ENCODE data around the gene ARHGAP22. TPM values are rescaled to one million over a fixed set of nuclear protein-coding genes. Genes with fewer than 3 reads are reported as not detected.

The ARHGAP22 gene
- total RNA-seq, 1 experiment from 2014 or later = 9.9 TPM

DNA sequence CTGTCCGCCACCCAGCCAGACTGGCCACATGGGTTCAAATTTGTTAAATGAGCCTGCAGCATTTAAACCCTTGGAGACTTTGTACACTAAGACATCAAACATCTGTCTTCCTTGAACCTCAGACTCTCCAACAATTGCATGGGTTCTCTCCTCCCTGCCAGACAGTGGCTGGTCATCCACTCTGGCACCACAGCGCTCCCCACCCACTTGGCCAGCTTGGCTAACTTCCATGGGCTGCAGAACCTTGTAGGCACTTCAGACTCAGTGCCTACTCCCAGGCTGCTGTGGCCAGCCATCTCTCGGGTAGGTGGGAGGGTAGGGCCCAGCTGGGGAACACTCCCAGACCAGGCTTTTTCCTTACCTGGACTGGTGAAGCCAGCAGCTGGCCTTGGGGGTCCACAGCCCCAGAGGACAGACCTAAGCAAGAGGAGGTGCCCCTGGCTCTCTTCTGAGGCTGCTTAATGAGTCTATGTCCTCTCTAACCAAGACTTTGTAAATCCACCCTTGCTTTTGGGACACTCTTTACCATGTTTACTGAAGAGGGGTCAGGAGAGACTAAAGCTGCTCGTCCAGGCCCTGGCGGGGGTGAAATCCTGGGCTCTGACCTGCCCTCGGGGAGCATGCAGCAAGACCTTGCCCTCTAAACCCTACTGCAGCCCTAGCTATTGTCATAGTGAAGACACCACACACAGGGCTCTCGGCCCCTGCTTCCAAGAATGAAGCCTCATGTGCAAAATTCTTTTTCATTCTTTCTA lies 82.7 kb downstream of the ARHGAP22 start:
- TF ChIP-seq RAD21 (IDR thresholded peaks at IDR 0.05; ENCODE audit: low read depth) (no peak), CBX3 (IDR thresholded peaks at IDR 0.05; ENCODE audit: low read depth) (no peak)
- Histone ChIP-seq H4K20me1 (ENCODE audit: insufficient read depth) (no peaks in the 10 kb centered on the region), H3K36me3 (ENCODE audit: control insufficient read depth in 1 of 2, insufficient read depth in 2 of 2, low read length in 2 of 2) (no peaks in the 10 kb centered on the region), H2AFZ (ENCODE audit: low read depth, low read length, poor library complexity, severe bottlenecking) (no peak overlapping the region), H3K4me3 (replicated peaks in 1 of 2; ENCODE audit: low read depth in 1 of 2, low read length in 2 of 2) (no peak overlapping the region), H3K4me2 (ENCODE audit: low read length) (peak overlapping the region; percentile 92), H3K9me3 (ENCODE audit: control insufficient read depth in 1 of 2, insufficient read depth in 1 of 2, low read depth in 1 of 2, low read length in 2 of 2) (no peaks in the 10 kb centered on the region), H3K27ac (ENCODE audit: low read depth, low read length) (no peak overlapping the region), H3K27me3 (ENCODE audit: insufficient read depth, low read length) (no peaks in the 10 kb centered on the region), H3K9ac (ENCODE audit: low read length) (no peak overlapping the region), H3K4me1 (ENCODE audit: control insufficient read depth in 1 of 2, insufficient read depth in 2 of 2, low read length in 2 of 2) (peaks cover 6 to 10% of the 10 kb centered on the region in 2 experiments; a peak in 3 of 4 replicates), H3K9me2 (ENCODE audit: insufficient read depth) (no peaks in the 10 kb centered on the region), H3K79me2 (ENCODE audit: insufficient read depth, low read length) (no peaks in the 10 kb centered on the region)
- POLR2A ChIA-PET = no interaction called here
- no TSS peak for BruUV-seq (replicated peaks)
- CTCF ChIA-PET = no interaction called here
- ATAC-seq (no peak), DNase-seq (ENCODE audit: low read depth, low spot score) (no peak)
- RAD21 ChIA-PET (ENCODE audit: low non-redundant PET in 1 of 2, low total read pairs in 2 of 2, uncharacterized antibody in 2 of 2, unreplicated experiment in 2 of 2) = no interaction called here
- intact Hi-C loops (cut with micrococcal nuclease) = no loop called here

DNA sequence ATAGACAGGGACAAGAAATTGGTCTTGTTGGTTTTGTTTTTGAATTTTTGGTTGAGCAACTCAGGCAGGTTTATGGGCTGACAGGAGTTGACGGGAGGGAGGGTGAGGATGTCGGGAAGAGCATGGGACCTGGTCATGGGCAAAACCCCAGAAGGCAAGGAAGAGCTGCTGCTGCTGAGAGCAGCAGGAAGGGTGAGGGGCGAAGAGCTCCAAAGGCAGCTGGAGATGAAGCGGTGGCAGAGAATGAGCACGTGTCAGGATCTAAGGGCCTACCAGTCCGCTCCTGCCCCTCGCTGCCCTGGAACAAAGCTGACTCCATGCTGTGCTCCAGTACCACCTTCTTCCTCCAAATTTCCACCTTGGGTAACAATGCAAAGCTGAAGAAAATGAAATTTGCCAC lies 84.3 kb downstream of the ARHGAP22 start:
- H3K9ac ChIP-seq (ENCODE audit: low read length) = no peak overlapping the region
- TF ChIP-seq, protein P1, sequence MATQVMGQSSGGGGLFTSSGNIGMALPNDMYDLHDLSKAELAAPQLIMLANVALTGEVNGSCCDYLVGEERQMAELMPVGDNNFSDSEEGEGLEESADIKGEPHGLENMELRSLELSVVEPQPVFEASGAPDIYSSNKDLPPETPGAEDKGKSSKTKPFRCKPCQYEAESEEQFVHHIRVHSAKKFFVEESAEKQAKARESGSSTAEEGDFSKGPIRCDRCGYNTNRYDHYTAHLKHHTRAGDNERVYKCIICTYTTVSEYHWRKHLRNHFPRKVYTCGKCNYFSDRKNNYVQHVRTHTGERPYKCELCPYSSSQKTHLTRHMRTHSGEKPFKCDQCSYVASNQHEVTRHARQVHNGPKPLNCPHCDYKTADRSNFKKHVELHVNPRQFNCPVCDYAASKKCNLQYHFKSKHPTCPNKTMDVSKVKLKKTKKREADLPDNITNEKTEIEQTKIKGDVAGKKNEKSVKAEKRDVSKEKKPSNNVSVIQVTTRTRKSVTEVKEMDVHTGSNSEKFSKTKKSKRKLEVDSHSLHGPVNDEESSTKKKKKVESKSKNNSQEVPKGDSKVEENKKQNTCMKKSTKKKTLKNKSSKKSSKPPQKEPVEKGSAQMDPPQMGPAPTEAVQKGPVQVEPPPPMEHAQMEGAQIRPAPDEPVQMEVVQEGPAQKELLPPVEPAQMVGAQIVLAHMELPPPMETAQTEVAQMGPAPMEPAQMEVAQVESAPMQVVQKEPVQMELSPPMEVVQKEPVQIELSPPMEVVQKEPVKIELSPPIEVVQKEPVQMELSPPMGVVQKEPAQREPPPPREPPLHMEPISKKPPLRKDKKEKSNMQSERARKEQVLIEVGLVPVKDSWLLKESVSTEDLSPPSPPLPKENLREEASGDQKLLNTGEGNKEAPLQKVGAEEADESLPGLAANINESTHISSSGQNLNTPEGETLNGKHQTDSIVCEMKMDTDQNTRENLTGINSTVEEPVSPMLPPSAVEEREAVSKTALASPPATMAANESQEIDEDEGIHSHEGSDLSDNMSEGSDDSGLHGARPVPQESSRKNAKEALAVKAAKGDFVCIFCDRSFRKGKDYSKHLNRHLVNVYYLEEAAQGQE (IDR thresholded peaks at IDR 0.05; ENCODE audit: low read depth) = no peak
- TF ChIP-seq CBX3 (IDR thresholded peaks at IDR 0.05; ENCODE audit: low read depth) = no peak
- TF ChIP-seq YY1 (IDR thresholded peaks at IDR 0.05; ENCODE audit: extremely low read depth, insufficient replicate concordance, low read depth, low read length) = no peak
- no peak for TF ChIP-seq SRF (IDR thresholded peaks at IDR 0.05; ENCODE audit: low read depth)
- no peak for TF ChIP-seq ZFX (IDR thresholded peaks at IDR 0.05)
- no peak for TF ChIP-seq JUND (IDR thresholded peaks at IDR 0.05)
- no peak for TF ChIP-seq ZNF274 (IDR thresholded peaks at IDR 0.05; ENCODE audit: low read depth, low read length)
- H3K27me3 ChIP-seq (ENCODE audit: insufficient read depth, low read length) = no peaks in the 10 kb centered on the region
- no peaks in the 10 kb centered on the region for H4K20me1 ChIP-seq (ENCODE audit: insufficient read depth)
- no peaks in the 10 kb centered on the region for H3K9me2 ChIP-seq (ENCODE audit: insufficient read depth)
- H2AFZ ChIP-seq (ENCODE audit: low read depth, low read length, poor library complexity, severe bottlenecking) = no peak overlapping the region
- H3K27ac ChIP-seq (ENCODE audit: low read depth, low read length) = no peak overlapping the region
- H3K9me3 ChIP-seq (ENCODE audit: control insufficient read depth in 1 of 2, insufficient read depth in 1 of 2, low read depth in 1 of 2, low read length in 2 of 2) = no peaks in the 10 kb centered on the region; a peak in 1 of 4 replicates
- intact Hi-C loops (cut with micrococcal nuclease) = no loop called here
- no peaks in the 10 kb centered on the region for H3K36me3 ChIP-seq (ENCODE audit: control insufficient read depth in 1 of 2, insufficient read depth in 2 of 2, low read length in 2 of 2)
- H3K79me2 ChIP-seq (ENCODE audit: insufficient read depth, low read length) = no peaks in the 10 kb centered on the region
- RAD21 ChIA-PET (ENCODE audit: low non-redundant PET in 1 of 2, low total read pairs in 2 of 2, uncharacterized antibody in 2 of 2, unreplicated experiment in 2 of 2) = no interaction called here
- POLR2A ChIA-PET = no interaction called here
- CTCF ChIA-PET = no interaction called here
- no TSS peak for BruUV-seq (replicated peaks)
- no peak for DNase-seq (ENCODE audit: low read depth, low spot score)
- H3K4me3 ChIP-seq (replicated peaks in 1 of 2; ENCODE audit: low read depth in 1 of 2, low read length in 2 of 2) = no peak overlapping the region
- H3K4me1 ChIP-seq (ENCODE audit: control insufficient read depth in 1 of 2, insufficient read depth in 2 of 2, low read length in 2 of 2) = peaks cover 6 to 10% of the 10 kb centered on the region in 2 experiments; a peak in 3 of 4 replicates
- no peak overlapping the region for H3K4me2 ChIP-seq (ENCODE audit: low read length)
- ATAC-seq = no peak

Measured in HCT116 (cell line).